CD4-positive, alpha-beta T cell (primary cell): ENCODE results near the gene OLFML2A. TPM values are rescaled to one million over a fixed set of nuclear protein-coding genes. Genes with fewer than 3 reads are reported as not detected.
A peak's percentile ranks its signal among the peaks of the same experiment; 100 is the strongest.

Source experiments
- ATAC-seq: fragments of 200-7000 bp; cut with Tn5 transposase; one replicate; pipeline ENCODE4 v1.10.0; 2022; ENCODE audit warnings: mild to moderate bottlenecking; ENCODE audit not compliant: poor library complexity
- CTCF ChIA-PET: fragments of 350-600 bp; sonication (Branson Sonifier 250); formaldehyde crosslinking; loops from one replicate; lab custom pipeline; 2021; ENCODE audit warnings: antibody characterized with exemption, inconsistent platforms; lab: Charles Lee
- POLR2A ChIA-PET: fragments of 350-600 bp; sonication (Branson Sonifier 250); formaldehyde crosslinking; loops from one replicate; lab custom pipeline; 2021; ENCODE audit warnings: antibody characterized with exemption, inconsistent platforms; lab: Charles Lee
- DNase-seq, 14 experiments: peaks; one replicate each; pipeline ENCODE4 v3.0.0-alpha.2; 2013 to 2020; ENCODE audit warnings: mixed read lengths in 2 of 14
- H3K27ac ChIP-seq, 2 donors: one replicate each; pipeline versions ENCODE4 v1.5.1 to v1.7.0; 2013; ENCODE audit warnings: low read length in 2 of 2, low read depth in 1 of 2, mild to moderate bottlenecking in 1 of 2
- H3K27me3 ChIP-seq, 2 experiments: 1 replicate in 1 of 2; 2 replicates in 1 of 2; pipeline versions ENCODE4 v1.6.1 to v1.7.0; 2013; ENCODE audit warnings: low read length in 2 of 2, control low read depth in 1 of 2, mild to moderate bottlenecking in 1 of 2, moderate library complexity in 1 of 2; ENCODE audit not compliant: insufficient read depth in 2 of 2, control insufficient read depth in 1 of 2
- H3K36me3 ChIP-seq: one replicate; pipeline ENCODE4 v1.6.1; 2013; ENCODE audit warnings: low read length, control low read depth; ENCODE audit not compliant: insufficient read depth
- H3K4me1 ChIP-seq: one replicate; pipeline ENCODE4 v1.6.1; 2013; ENCODE audit warnings: low read length, control low read depth; ENCODE audit not compliant: insufficient read depth
- H3K4me3 ChIP-seq: one replicate; pipeline ENCODE4 v1.5.1; 2013; ENCODE audit warnings: mild to moderate bottlenecking, low read length, moderate library complexity
- H3K9me3 ChIP-seq, 2 experiments: 1 replicate in 1 of 2; 2 replicates in 1 of 2; pipeline versions ENCODE4 v1.6.1 to v1.7.0; 2013; ENCODE audit warnings: low read length in 2 of 2, mild to moderate bottlenecking in 2 of 2, control low read depth in 1 of 2, moderate library complexity in 1 of 2; ENCODE audit not compliant: control insufficient read depth in 1 of 2, insufficient read depth in 1 of 2
- H3K27ac Mint-ChIP-seq: one replicate; pipeline ENCODE4 v1.8.0; 2020; ENCODE audit warnings: mixed read lengths
- H3K27me3 Mint-ChIP-seq: one replicate; pipeline ENCODE4 v1.8.0; 2021; ENCODE audit warnings: mixed read lengths
- H3K36me3 Mint-ChIP-seq: one replicate; pipeline ENCODE4 v1.8.0; 2021; ENCODE audit warnings: low read depth, mixed read lengths
- H3K4me1 Mint-ChIP-seq: one replicate; pipeline ENCODE4 v1.8.0; 2021; ENCODE audit warnings: low read depth, mixed read lengths
- H3K4me3 Mint-ChIP-seq: one replicate; pipeline ENCODE4 v1.8.0; 2020; ENCODE audit warnings: mild to moderate bottlenecking, mixed read lengths
- H3K9me3 Mint-ChIP-seq: one replicate; pipeline ENCODE4 v1.8.0; 2020; ENCODE audit warnings: mixed read lengths
- intact Hi-C, 2 experiments: fragments of 100-400 bp; cut with DNase I in 1 of 2; cut with micrococcal nuclease in 1 of 2; formaldehyde crosslinking; loops; one replicate each; pipeline versions ENCODE4 v1.15.1 to v1.9.0; 2023 to 2025; cut with DNase I, micrococcal nuclease
- total RNA-seq, 174 experiments: library from RNA in 2 of 174; stranded (reverse) in 2 of 174; gene quantifications; one replicate each; pipeline ENCODE4 v1.2.3 and lab custom pipeline; 2021 to 2026
- TF ChIP-seq, protein P1 (sequence below): fragments of 200-600 bp; IDR thresholded peaks from one replicate; pipeline ENCODE4 v1.8.0; 2022; ENCODE audit warnings: antibody characterized with exemption, mild to moderate bottlenecking

Gene OLFML2A
- total RNA-seq, 2 experiments from 2014 or later = not detected

GRCh38 chr9:124794902-124795491, 18.1 kb downstream of the OLFML2A start:
- intact Hi-C loops = no loop called here
- peaks cover 14% of the 10 kb centered on the region for H3K27me3 Mint-ChIP-seq
- no peaks in the 10 kb centered on the region for H3K4me1 ChIP-seq
- no peaks in the 10 kb centered on the region for H3K4me1 Mint-ChIP-seq
- H3K27ac ChIP-seq = no peak overlapping the region
- H3K4me3 Mint-ChIP-seq = no peak overlapping the region
- no peak for ATAC-seq
- no peaks in the 10 kb centered on the region for H3K36me3 Mint-ChIP-seq
- no peaks in the 10 kb centered on the region for H3K9me3 Mint-ChIP-seq
- no peaks in the 10 kb centered on the region for H3K9me3 ChIP-seq
- ChIA-PET CTCF (no interaction called here), POLR2A (no interaction called here)
- H3K27me3 ChIP-seq = peaks cover 0 to 2% of the 10 kb centered on the region in 2 experiments
- TF ChIP-seq, protein P1, sequence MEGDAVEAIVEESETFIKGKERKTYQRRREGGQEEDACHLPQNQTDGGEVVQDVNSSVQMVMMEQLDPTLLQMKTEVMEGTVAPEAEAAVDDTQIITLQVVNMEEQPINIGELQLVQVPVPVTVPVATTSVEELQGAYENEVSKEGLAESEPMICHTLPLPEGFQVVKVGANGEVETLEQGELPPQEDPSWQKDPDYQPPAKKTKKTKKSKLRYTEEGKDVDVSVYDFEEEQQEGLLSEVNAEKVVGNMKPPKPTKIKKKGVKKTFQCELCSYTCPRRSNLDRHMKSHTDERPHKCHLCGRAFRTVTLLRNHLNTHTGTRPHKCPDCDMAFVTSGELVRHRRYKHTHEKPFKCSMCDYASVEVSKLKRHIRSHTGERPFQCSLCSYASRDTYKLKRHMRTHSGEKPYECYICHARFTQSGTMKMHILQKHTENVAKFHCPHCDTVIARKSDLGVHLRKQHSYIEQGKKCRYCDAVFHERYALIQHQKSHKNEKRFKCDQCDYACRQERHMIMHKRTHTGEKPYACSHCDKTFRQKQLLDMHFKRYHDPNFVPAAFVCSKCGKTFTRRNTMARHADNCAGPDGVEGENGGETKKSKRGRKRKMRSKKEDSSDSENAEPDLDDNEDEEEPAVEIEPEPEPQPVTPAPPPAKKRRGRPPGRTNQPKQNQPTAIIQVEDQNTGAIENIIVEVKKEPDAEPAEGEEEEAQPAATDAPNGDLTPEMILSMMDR = no peak
- peak in 2 of 14 experiments; percentile 11 to 34 for DNase-seq
- H3K27ac Mint-ChIP-seq = no peak overlapping the region
- H3K36me3 ChIP-seq = no peaks in the 10 kb centered on the region
- H3K4me3 ChIP-seq = no peak overlapping the region

GRCh38 chr9:124795881-124796431, 19.0 kb downstream of the OLFML2A start:
- CTCF ChIA-PET = no interaction called here
- TF ChIP-seq, protein P1 = no peak
- H3K36me3 Mint-ChIP-seq = no peaks in the 10 kb centered on the region
- Histone ChIP-seq H3K36me3 (no peaks in the 10 kb centered on the region), H3K27ac (no peak overlapping the region), H3K9me3 (no peaks in the 10 kb centered on the region), H3K27me3 (peaks cover 0 to 2% of the 10 kb centered on the region in 2 experiments), H3K4me1 (no peaks in the 10 kb centered on the region), H3K4me3 (no peak overlapping the region)
- H3K4me1 Mint-ChIP-seq = no peaks in the 10 kb centered on the region
- POLR2A ChIA-PET = no interaction called here
- DNase-seq = no peak
- no peak overlapping the region for H3K27ac Mint-ChIP-seq
- intact Hi-C loops = no loop called here
- no peak for ATAC-seq
- H3K27me3 Mint-ChIP-seq = peaks cover 19% of the 10 kb centered on the region
- no peaks in the 10 kb centered on the region for H3K9me3 Mint-ChIP-seq
- no peak overlapping the region for H3K4me3 Mint-ChIP-seq

GRCh38 chr9:124797343-124798103, 20.6 kb downstream of the OLFML2A start:
- no peak for DNase-seq
- Mint-ChIP-seq H3K9me3 (no peaks in the 10 kb centered on the region), H3K27ac (no peak overlapping the region), H3K36me3 (no peaks in the 10 kb centered on the region), H3K4me3 (no peak overlapping the region), H3K27me3 (peaks cover 21% of the 10 kb centered on the region), H3K4me1 (no peaks in the 10 kb centered on the region)
- CTCF ChIA-PET = interaction anchor here (1.2 kb wide), 1 partner anchor 56 kb away, joined by 3 read pairs; the partner anchor contains the start of gene WDR38
- H3K36me3 ChIP-seq = no peaks in the 10 kb centered on the region
- H3K4me1 ChIP-seq = no peaks in the 10 kb centered on the region
- peaks cover 0 to 2% of the 10 kb centered on the region in 2 experiments for H3K27me3 ChIP-seq
- intact Hi-C loops = no loop called here
- H3K9me3 ChIP-seq = no peaks in the 10 kb centered on the region
- POLR2A ChIA-PET = no interaction called here
- TF ChIP-seq, protein P1 = no peak
- no peak for ATAC-seq
- H3K4me3 ChIP-seq = no peak overlapping the region
- no peak overlapping the region for H3K27ac ChIP-seq
